SU-DHL-6 (cell line): ENCODE results near the gene ZFR2.

Source experiments
- H2AFZ ChIP-seq: fragments of 200-600 bp; sonication (generic); 2 replicates; pipeline ENCODE4 v1.6.1; 2014; ENCODE audit warnings: low read depth, mild to moderate bottlenecking, moderate library complexity, mixed read lengths, antibody characterized with exemption, low read length; ENCODE audit not compliant: severe bottlenecking
- H3F3A ChIP-seq: fragments of 200-600 bp; shearing (Covaris generic); 2 replicates; pipeline ENCODE4 v1.6.0; 2016; ENCODE audit warnings: antibody characterized with exemption, mild to moderate bottlenecking; ENCODE audit not compliant: insufficient read depth
- H3K27ac ChIP-seq: fragments of 200-600 bp; sonication (generic); 2 replicates; pipeline ENCODE4 v1.5.1; 2016; ENCODE audit warnings: low read depth, mild to moderate bottlenecking, low read length, moderate library complexity, mixed read lengths
- H3K27me3 ChIP-seq: fragments of 200-600 bp; sonication (generic), shearing (Covaris generic); 2 replicates; pipeline ENCODE4 v1.6.0; 2014; ENCODE audit warnings: mild to moderate bottlenecking, low read length
- H3K36me3 ChIP-seq: fragments of 200-600 bp; sonication (generic); 2 replicates; pipeline ENCODE4 v1.6.1; 2014; ENCODE audit warnings: mild to moderate bottlenecking, low read length, mixed read lengths
- H3K4me2 ChIP-seq: fragments of 300-600, 200-600 bp; shearing (Covaris generic), sonication (generic); 2 replicates; pipeline ENCODE4 v1.6.0; 2014; ENCODE audit warnings: low read length, low read depth, mild to moderate bottlenecking; ENCODE audit not compliant: poor library complexity, severe bottlenecking
- H3K4me3 ChIP-seq: fragments of 200-600 bp; sonication (generic); 2 replicates; pipeline ENCODE4 v1.5.1; 2014; ENCODE audit warnings: antibody characterized with exemption, low read length, mild to moderate bottlenecking, mixed read lengths; ENCODE audit not compliant: insufficient read depth, poor library complexity, severe bottlenecking
- H3K79me2 ChIP-seq: fragments of 200-600 bp; sonication (generic); 2 replicates; pipeline ENCODE4 v1.6.1; 2014; ENCODE audit warnings: mild to moderate bottlenecking, low read length, moderate library complexity; ENCODE audit not compliant: insufficient read depth
- H3K9ac ChIP-seq: fragments of 200-600 bp; sonication (generic); 2 replicates; pipeline ENCODE4 v1.7.0; 2014; ENCODE audit warnings: mild to moderate bottlenecking, low read length
- H3K9me2 ChIP-seq: fragments of 200-600 bp; sonication (generic); replicated peaks from 2 replicates; pipeline ENCODE4 v1.6.1; 2014; ENCODE audit warnings: low read length; ENCODE audit not compliant: insufficient read depth
- H3K9me3 ChIP-seq: fragments of 200-600 bp; sonication (generic); 2 replicates; pipeline ENCODE4 v1.6.1; 2014; ENCODE audit warnings: low read length, mixed read lengths; ENCODE audit not compliant: insufficient read depth
- H4K20me1 ChIP-seq: fragments of 200-600 bp; sonication (generic); 2 replicates; pipeline ENCODE4 v1.6.1; 2014; ENCODE audit warnings: low read depth, mild to moderate bottlenecking, antibody characterized with exemption, low read length, moderate library complexity, mixed read lengths
- CTCF ChIP-seq: fragments of 200-600 bp; sonication (generic); IDR thresholded peaks from one replicate; pipeline ENCODE4 v1.5.1; 2017; ENCODE audit warnings: antibody characterized with exemption, mild to moderate bottlenecking, low read length, moderate library complexity; ENCODE audit not compliant: insufficient read depth, poor library complexity, severe bottlenecking
- EZH2phosphoT487 ChIP-seq: fragments of 200-600 bp; sonication (generic), shearing (Covaris generic); conservative IDR thresholded peaks from 2 replicates; pipeline ENCODE4 v1.6.1; 2018; ENCODE audit warnings: mild to moderate bottlenecking, antibody characterized with exemption, low read length, moderate library complexity, mixed read lengths

Gene ZFR2

GRCh38 chr19:3778104-3778867, 90.6 kb downstream of the ZFR2 start:
- Histone ChIP-seq H3K9me3 (peaks cover 11% of the 10 kb centered on the region; the same call in 1 of the 2 replicates), H3K4me3 (no peak overlapping the region), H3K36me3 (no peaks in the 10 kb centered on the region), H2AFZ (no peak overlapping the region), H3K4me2 (no peak overlapping the region), H3K27me3 (no peaks in the 10 kb centered on the region), H3K27ac (no peak overlapping the region), H3K9me2 (no peaks in the 10 kb centered on the region), H3K9ac (no peak overlapping the region), H4K20me1 (no peaks in the 10 kb centered on the region), H3F3A (no peaks in the 10 kb centered on the region), H3K79me2 (no peaks in the 10 kb centered on the region)
- TF ChIP-seq EZH2phosphoT487 (no peak), CTCF (no peak)

- no peak for TF ChIP-seq EZH2phosphoT487
- TF ChIP-seq CTCF: no peak
- H3K9me3 ChIP-seq: peaks cover 6% of the 10 kb centered on the region; the same call in 1 of the 2 replicates
- no peak overlapping the region for H3K4me2 ChIP-seq
- H3K9me2 ChIP-seq: no peaks in the 10 kb centered on the region
- H3K9ac ChIP-seq: no peak overlapping the region
- no peak overlapping the region for H2AFZ ChIP-seq
- H3K79me2 ChIP-seq: no peaks in the 10 kb centered on the region
- H3K27me3 ChIP-seq: no peaks in the 10 kb centered on the region
- no peaks in the 10 kb centered on the region for H3K36me3 ChIP-seq
- no peaks in the 10 kb centered on the region for H3F3A ChIP-seq
- H3K27ac ChIP-seq: no peak overlapping the region
- H3K4me3 ChIP-seq: no peak overlapping the region
- no peaks in the 10 kb centered on the region for H4K20me1 ChIP-seq
Measured at GRCh38 chr19:3776479-3777040, 92.3 kb downstream of the ZFR2 start.

- Histone ChIP-seq H4K20me1 (no peaks in the 10 kb centered on the region), H3K27me3 (no peaks in the 10 kb centered on the region), H3K9me2 (no peaks in the 10 kb centered on the region), H2AFZ (no peak overlapping the region), H3K9ac (no peak overlapping the region), H3K4me3 (no peak overlapping the region), H3K79me2 (no peaks in the 10 kb centered on the region), H3K4me2 (no peak overlapping the region), H3F3A (no peaks in the 10 kb centered on the region), H3K9me3 (no peaks in the 10 kb centered on the region), H3K36me3 (no peaks in the 10 kb centered on the region), H3K27ac (no peak overlapping the region)
- TF ChIP-seq EZH2phosphoT487 (no peak), CTCF (no peak)
Measured at GRCh38 chr19:3775831-3776230, 93.0 kb downstream of the ZFR2 start.
